T-cell (primary cell): ENCODE results near the gene FAM53B. TPM values are rescaled to one million over a fixed set of nuclear protein-coding genes. Genes with fewer than 3 reads are reported as not detected.

Experiments
- ATAC-seq, 4 experiments: fragments of 200-7000 bp in 3 of 4; fragments of 150-1000 bp in 1 of 4; cut with Tn5 transposase; replicated peaks in 1 of 4; 1 replicate in 3 of 4; 2 replicates in 1 of 4; pipeline ENCODE4 v1.10.0; 2021; ENCODE audit warnings: moderate library complexity in 3 of 4, mild to moderate bottlenecking in 2 of 4, moderate number of reproducible peaks in 1 of 4
- CTCF ChIA-PET, 2 donors: fragments of 300-600 bp; sonication (Branson Sonifier 250); formaldehyde crosslinking; loops; one replicate each; lab custom pipeline; 2022; ENCODE audit warnings: antibody characterized with exemption in 2 of 2; lab: Charles Lee
- POLR2A ChIA-PET, 2 donors: fragments of 300-600 bp; sonication (Branson Sonifier 250); formaldehyde crosslinking; loops; one replicate each; lab custom pipeline; 2022; ENCODE audit warnings: antibody characterized with exemption in 2 of 2; lab: Charles Lee
- DNase-seq, 35 experiments: peaks; one replicate each; pipeline versions ENCODE4 v3.0.0 to v3.0.0-alpha.2; 2013 to 2023
- H3K27ac ChIP-seq: one replicate; pipeline ENCODE4 v1.5.1; 2013; ENCODE audit warnings: low read length
- H3K27me3 ChIP-seq, 2 experiments: replicated peaks in 1 of 2; 1 replicate in 1 of 2; 2 replicates in 1 of 2; pipeline versions ENCODE4 v1.6.1 to v1.7.0; 2013; ENCODE audit warnings: low read length in 1 of 2, mixed read lengths in 1 of 2; ENCODE audit not compliant: control insufficient read depth in 2 of 2, insufficient read depth in 2 of 2; ENCODE audit errors: extremely low read depth in 1 of 2
- H3K36me3 ChIP-seq, 2 donors: 1 replicate in 1 of 2; 2 replicates in 1 of 2; pipeline versions ENCODE4 v1.6.1 to v1.7.0; 2013; ENCODE audit warnings: low read length in 1 of 2; ENCODE audit not compliant: control insufficient read depth in 2 of 2, insufficient read depth in 1 of 2; ENCODE audit errors: extremely low read depth in 1 of 2
- H3K4me1 ChIP-seq, 2 experiments: 1 replicate in 1 of 2; 2 replicates in 1 of 2; pipeline versions ENCODE4 v1.6.1 to v1.7.0; 2013; ENCODE audit warnings: low read length in 2 of 2, mixed read lengths in 1 of 2; ENCODE audit not compliant: insufficient read depth in 2 of 2, control insufficient read depth in 1 of 2; ENCODE audit errors: extremely low read depth in 1 of 2
- H3K4me3 ChIP-seq, 2 donors: 1 replicate in 1 of 2; 2 replicates in 1 of 2; pipeline versions ENCODE4 v1.5.1 to v1.7.0; 2013; ENCODE audit warnings: mild to moderate bottlenecking in 2 of 2, low read length in 1 of 2, moderate library complexity in 1 of 2; ENCODE audit not compliant: control insufficient read depth in 1 of 2; ENCODE audit errors: extremely low read depth in 1 of 2
- H3K9me3 ChIP-seq: 2 replicates; pipeline ENCODE4 v1.7.0; 2013
- H3K27ac Mint-ChIP-seq, 2 donors: one replicate each; pipeline ENCODE4 v1.8.0; 2020 to 2021; ENCODE audit warnings: mild to moderate bottlenecking in 2 of 2, mixed read lengths in 2 of 2
- H3K27me3 Mint-ChIP-seq, 2 donors: one replicate each; pipeline ENCODE4 v1.8.0; 2021 to 2022; ENCODE audit warnings: mixed read lengths in 2 of 2
- H3K36me3 Mint-ChIP-seq: one replicate; pipeline ENCODE4 v1.8.0; 2021; ENCODE audit warnings: mixed read lengths
- H3K4me1 Mint-ChIP-seq, 3 donors: one replicate each; pipeline ENCODE4 v1.8.0; 2020 to 2022; ENCODE audit warnings: mixed read lengths in 3 of 3, mild to moderate bottlenecking in 1 of 3
- H3K4me3 Mint-ChIP-seq, 3 donors: one replicate each; pipeline ENCODE4 v1.8.0; 2020 to 2022; ENCODE audit warnings: mild to moderate bottlenecking in 3 of 3, mixed read lengths in 3 of 3, moderate library complexity in 3 of 3
- H3K9me3 Mint-ChIP-seq, 3 donors: one replicate each; pipeline ENCODE4 v1.8.0; 2020 to 2022; ENCODE audit warnings: mixed read lengths in 3 of 3
- WGBS: methylation state at CpG from one replicate; pipeline ENCODE4 v1.1.5; 2013; ENCODE audit warnings: missing lambda C conversion rate; ENCODE audit not compliant: insufficient coverage; 5-methylcytosine and 5-hydroxymethylcytosine counted together
- total RNA-seq, 35 experiments: library from RNA in 6 of 35; stranded (reverse) in 6 of 35; fragments of 120-200 nt in 1 of 35; gene quantifications; one replicate each; pipeline versions ENCODE4 v1.2.1 to v1.2.4 and lab custom pipeline; 2013 to 2026

Gene FAM53B
- total RNA-seq, 5 donors from 2014 or later (not counting 1 experiment from before 2014, with no cell fraction given): 39.3 to 86.5 (median 52.3) TPM

- Mint-ChIP-seq H3K27me3 (no peaks in the 10 kb centered on the region), H3K9me3 (no peaks in the 10 kb centered on the region), H3K4me3 (peak overlapping the region in 2 of 3 donors; percentile 29 to 80), H3K27ac (peak overlapping the region; percentile 99 to 100), H3K36me3 (peaks cover 18% of the 10 kb centered on the region), H3K4me1 (peaks cover 98 to 100% (median 100%) of the 10 kb centered on the region in 3 donors)
- POLR2A ChIA-PET: interaction anchor here in 1 of 2 donors (1.7 kb wide), 1 partner anchor 18 kb away, joined by 6 read pairs; no protein-coding TSS in a partner anchor
- DNase-seq: no peak
- H3K36me3 ChIP-seq: peaks cover 8 to 51% of the 10 kb centered on the region in 2 donors
- no peaks in the 10 kb centered on the region for H3K27me3 ChIP-seq
- CTCF ChIA-PET: interaction anchor here (0.6 to 2.1 kb wide), 4 partner anchors 18 to 45 kb away, joined by 3 to 21 read pairs (median 5); no protein-coding TSS in a partner anchor
- peak overlapping the region; percentile 93 for H3K27ac ChIP-seq
- peaks cover 60 to 98% of the 10 kb centered on the region in 2 experiments for H3K4me1 ChIP-seq
- ATAC-seq: no peak
- H3K9me3 ChIP-seq: no peaks in the 10 kb centered on the region
- 92% methylated on average over 25 of the region's 26 CpGs for WGBS
- H3K4me3 ChIP-seq: no peak overlapping the region
Observed at GRCh38 chr10:124700293-124701037, 43.7 kb downstream of the FAM53B start.

DNA sequence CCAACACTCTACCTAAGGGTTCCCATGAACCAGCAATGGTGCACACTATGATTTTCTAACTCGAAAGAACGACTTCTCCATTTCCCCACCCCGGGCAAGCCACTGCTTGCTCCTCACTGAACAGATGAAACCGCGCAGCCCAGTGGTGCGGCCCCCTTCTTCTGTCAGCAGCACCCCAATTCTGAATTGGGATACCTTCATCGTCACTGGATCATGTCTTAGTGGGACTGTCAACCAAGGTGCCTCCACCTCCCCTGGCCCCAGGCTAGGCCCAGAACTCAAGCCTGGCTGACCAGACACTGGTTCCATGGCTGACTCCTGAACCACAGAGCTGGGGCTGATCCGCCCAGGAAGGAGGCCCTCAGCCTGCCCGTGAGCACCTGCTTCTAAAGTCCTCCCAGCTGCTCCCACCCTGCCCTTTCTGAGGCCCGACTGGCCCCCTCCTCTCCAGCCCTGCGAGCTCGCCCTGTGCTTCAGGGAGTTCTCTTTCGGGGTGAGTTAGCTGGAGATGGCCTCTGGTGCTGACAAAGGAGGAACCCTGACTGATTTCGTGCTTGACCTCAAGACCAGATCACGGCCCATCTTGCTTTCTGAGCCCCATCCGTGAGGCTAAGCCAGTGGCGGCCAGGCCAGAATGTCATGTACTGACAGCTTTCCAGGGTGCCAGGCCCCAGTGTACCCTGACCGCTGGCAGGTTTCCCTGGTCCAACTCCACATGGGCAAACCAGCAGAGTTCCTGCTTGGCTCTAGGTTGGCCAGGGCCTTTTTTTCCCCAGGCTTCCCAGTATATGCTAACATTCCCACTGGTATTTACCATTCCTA lies 44.5 kb downstream of the FAM53B start:
- peak overlapping the region; percentile 99 to 100 for H3K27ac Mint-ChIP-seq
- POLR2A ChIA-PET: no interaction called here
- H3K36me3 Mint-ChIP-seq: peaks cover 25% of the 10 kb centered on the region
- peak overlapping the region in 1 of 3 donors; percentile 80 for H3K4me3 Mint-ChIP-seq
- CTCF ChIA-PET: no interaction called here
- H3K4me1 ChIP-seq: peaks cover 58 to 98% of the 10 kb centered on the region in 2 experiments
- H3K27me3 ChIP-seq: no peaks in the 10 kb centered on the region
- H3K4me3 ChIP-seq: no peak overlapping the region
- H3K27ac ChIP-seq: peak overlapping the region; percentile 93
- H3K4me1 Mint-ChIP-seq: peaks cover 98 to 100% (median 100%) of the 10 kb centered on the region in 3 donors
- WGBS: 93% methylated on average over 14 of the region's 18 CpGs
- DNase-seq (no peak), ATAC-seq (no peak)
- no peaks in the 10 kb centered on the region for H3K9me3 Mint-ChIP-seq
- no peaks in the 10 kb centered on the region for H3K9me3 ChIP-seq
- H3K27me3 Mint-ChIP-seq: no peaks in the 10 kb centered on the region
- peaks cover 8 to 48% of the 10 kb centered on the region in 2 donors for H3K36me3 ChIP-seq

DNA sequence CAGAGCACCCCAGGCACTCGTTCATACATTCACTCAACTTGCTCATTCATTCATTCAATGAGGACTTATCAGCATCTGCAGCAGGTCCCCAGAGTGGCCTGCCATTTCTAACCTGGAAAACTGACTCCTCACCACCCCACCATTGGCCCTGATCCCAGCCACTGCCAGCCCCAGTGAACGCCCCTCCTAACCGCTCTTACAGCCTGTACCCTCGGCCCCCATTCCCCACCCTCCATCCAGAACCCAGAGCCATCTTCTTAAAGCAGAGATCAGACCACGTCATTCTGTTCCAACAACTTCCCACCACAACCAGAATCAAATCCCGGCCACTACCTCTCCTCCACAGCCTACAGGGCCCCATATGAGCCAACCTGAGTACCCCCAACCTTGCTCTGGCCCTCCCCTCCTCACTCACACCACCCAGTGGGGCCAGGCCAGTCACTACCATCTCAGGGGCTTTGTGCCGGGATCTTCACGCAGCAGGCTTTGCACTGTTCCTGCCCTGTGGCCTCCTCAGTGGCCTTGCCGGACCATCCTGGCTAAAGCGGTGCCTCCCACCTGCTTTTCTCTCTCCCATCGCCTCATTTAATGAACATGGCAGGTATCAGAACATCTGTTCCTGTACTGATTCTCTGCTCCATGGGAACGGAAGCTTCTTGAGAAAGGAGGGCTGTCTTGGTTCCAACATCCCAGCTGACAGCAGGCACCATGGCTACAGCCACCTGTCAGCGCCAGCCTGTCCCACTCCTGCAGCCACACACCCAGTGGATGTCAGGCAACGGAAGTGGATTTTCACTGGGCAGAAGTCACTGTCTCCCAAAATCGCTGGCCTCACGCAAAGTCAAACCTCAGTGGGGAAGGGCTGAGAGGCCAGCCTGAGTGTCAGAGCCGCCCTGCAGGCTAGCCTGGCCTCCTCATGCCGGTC lies 45.4 kb downstream of the FAM53B start:
- ATAC-seq: no peak
- 89% methylated on average over 17 of the region's 18 CpGs for whole genome bisulfite sequencing

GRCh38 chr10:124697837-124698544 lies 46.2 kb downstream of the FAM53B start:
- H3K4me1 Mint-ChIP-seq: peaks cover 93 to 100% (median 96%) of the 10 kb centered on the region in 3 donors
- Histone ChIP-seq H3K9me3 (no peaks in the 10 kb centered on the region), H3K27me3 (no peaks in the 10 kb centered on the region), H3K4me1 (peaks cover 49 to 98% of the 10 kb centered on the region in 2 experiments), H3K27ac (peak overlapping the region; percentile 90), H3K4me3 (no peak overlapping the region), H3K36me3 (peaks cover 11 to 51% of the 10 kb centered on the region in 2 donors)
- CTCF ChIA-PET: interaction anchor here (0.7 to 3.0 kb wide), 3 partner anchors 21 to 48 kb away, joined by 3 to 17 read pairs (median 4); no protein-coding TSS in a partner anchor
- peak overlapping the region; percentile 28 to 80 (median 47) for H3K4me3 Mint-ChIP-seq
- H3K27me3 Mint-ChIP-seq: no peaks in the 10 kb centered on the region
- ATAC-seq (peak; percentile 43 to 69 (median 50)), DNase-seq (peak in 28 of 35 experiments; percentile 33 to 80 (median 46))
- H3K9me3 Mint-ChIP-seq: no peaks in the 10 kb centered on the region
- H3K36me3 Mint-ChIP-seq: peaks cover 25% of the 10 kb centered on the region
- 41% methylated on average over 12 of the region's 13 CpGs for WGBS
- POLR2A ChIA-PET: interaction anchor here in 1 of 2 donors (1.2 kb wide), 1 partner anchor 10 kb away, joined by 3 read pairs; no protein-coding TSS in a partner anchor
- H3K27ac Mint-ChIP-seq: peak overlapping the region; percentile 99 to 100

More for the DNA sequence above, 45.4 kb downstream of the FAM53B start:
- H3K27me3 Mint-ChIP-seq: no peaks in the 10 kb centered on the region
- H3K4me3 ChIP-seq: no peak overlapping the region
- H3K4me1 Mint-ChIP-seq: peaks cover 98 to 100% (median 100%) of the 10 kb centered on the region in 3 donors
- ChIA-PET CTCF (interaction anchor here in 1 of 2 donors (3.0 kb wide), 1 partner anchor 20 kb away, joined by 17 read pairs; no protein-coding TSS in a partner anchor), POLR2A (no interaction called here)
- H3K27ac ChIP-seq: peak overlapping the region; percentile 90
- peak overlapping the region; percentile 4 to 80 (median 47) for H3K4me3 Mint-ChIP-seq
- peak overlapping the region; percentile 99 to 100 for H3K27ac Mint-ChIP-seq
- H3K9me3 Mint-ChIP-seq: no peaks in the 10 kb centered on the region
- H3K36me3 ChIP-seq: peaks cover 11 to 49% of the 10 kb centered on the region in 2 donors
- H3K36me3 Mint-ChIP-seq: peaks cover 23% of the 10 kb centered on the region
- no peaks in the 10 kb centered on the region for H3K9me3 ChIP-seq
- peaks cover 54 to 98% of the 10 kb centered on the region in 2 experiments for H3K4me1 ChIP-seq
- H3K27me3 ChIP-seq: no peaks in the 10 kb centered on the region
- DNase-seq: no peak

DNA sequence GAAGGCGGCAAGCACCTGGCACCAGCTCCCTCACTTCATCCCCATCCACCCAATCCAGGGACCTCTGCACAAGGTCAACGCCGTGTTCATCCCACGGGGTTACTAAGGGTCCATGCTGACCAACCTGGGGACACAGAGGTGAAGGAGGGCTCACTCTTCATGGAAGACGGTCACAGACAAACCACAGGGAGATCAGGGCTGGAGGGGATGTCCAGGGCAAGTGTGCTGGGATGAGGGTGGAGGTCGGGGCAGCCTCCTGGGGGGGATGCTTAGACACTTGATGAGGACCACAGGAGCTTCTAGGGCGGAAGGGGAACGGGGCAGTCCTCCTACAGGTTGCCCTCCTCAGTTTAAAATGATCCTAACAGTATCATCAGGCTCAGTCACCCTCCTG lies 46.7 kb downstream of the FAM53B start:
- H3K36me3 ChIP-seq: peaks cover 11 to 52% of the 10 kb centered on the region in 2 donors
- DNase-seq (no peak), ATAC-seq (no peak)
- H3K9me3 ChIP-seq: no peaks in the 10 kb centered on the region
- 89% methylated on average over 4 of the region's 8 CpGs for WGBS
- peak overlapping the region; percentile 90 for H3K27ac ChIP-seq
- Mint-ChIP-seq H3K9me3 (no peaks in the 10 kb centered on the region), H3K27ac (peak overlapping the region; percentile 99 to 100), H3K36me3 (peaks cover 25% of the 10 kb centered on the region), H3K4me3 (peak overlapping the region; percentile 57 to 80 (median 63)), H3K27me3 (no peaks in the 10 kb centered on the region), H3K4me1 (peaks cover 87 to 98% (median 92%) of the 10 kb centered on the region in 3 donors)
- H3K4me1 ChIP-seq: peaks cover 46 to 98% of the 10 kb centered on the region in 2 experiments
- H3K27me3 ChIP-seq: no peaks in the 10 kb centered on the region
- POLR2A ChIA-PET: interaction anchor here (1.0 to 1.3 kb wide), 3 partner anchors 10 to 21 kb away, joined by 3 to 4 read pairs (median 3); no protein-coding TSS in a partner anchor
- CTCF ChIA-PET: interaction anchor here (0.7 to 3.0 kb wide), 11 partner anchors 8 to 157 kb away, joined by 3 to 17 read pairs (median 4); no protein-coding TSS in a partner anchor
- no peak overlapping the region for H3K4me3 ChIP-seq
